ENCODE data around the gene ASB2. TPM values are rescaled to one million over a fixed set of nuclear protein-coding genes. Genes with fewer than 3 reads are reported as not detected.

Gene ASB2
- total and polyA plus RNA-seq, 2 of the 8 experiments (the other 6 are each of a cell fraction or from before 2014, with no cell fraction given): 1.0 to 2.1 TPM

DNA sequence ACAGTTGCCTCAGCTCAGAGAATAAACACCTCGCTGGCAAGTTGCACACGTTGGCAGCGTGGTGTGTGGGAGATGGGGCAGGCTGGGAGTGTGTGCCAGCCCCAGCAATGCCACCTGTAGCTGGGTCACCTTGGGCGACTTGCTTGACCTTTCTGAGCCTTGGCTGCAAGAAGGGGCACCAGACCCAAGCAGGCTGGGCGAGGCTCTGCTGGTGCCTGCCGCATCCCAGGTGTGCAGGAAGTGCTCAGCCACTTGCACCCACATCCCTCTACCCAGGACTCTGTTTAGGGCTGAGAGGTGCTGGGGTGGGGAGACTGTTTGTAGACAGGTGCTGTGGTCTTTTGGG lies 48.6 kb downstream of the ASB2 start (continued):
- TF ChIP-seq SP1 (IDR thresholded peaks at IDR 0.05; ENCODE audit: low read depth, low read length): no peak
- TF ChIP-seq SUZ12 (IDR thresholded peaks at IDR 0.05; ENCODE audit: low read length): no peak
- TF ChIP-seq NRF1 (IDR thresholded peaks at IDR 0.05; ENCODE audit: low read depth, low read length): no peak
